ENCODE results near the gene LHFPL2. TPM values are rescaled to one million over a fixed set of nuclear protein-coding genes. Genes with fewer than 3 reads are reported as not detected.

The LHFPL2 gene
- total and polyA plus RNA-seq, 2 of the 4 experiments (the other 2 are of a cell fraction) = 6.5 to 11.3 TPM

GRCh38 chr5:78578015-78578414, 70.6 kb downstream of the LHFPL2 start:
- ChIA-PET CTCF (interaction anchor here (1.1 kb wide), 1 partner anchor 8 kb away, joined by 3 read pairs; no protein-coding TSS in a partner anchor), POLR2A (ENCODE audit: unreplicated experiment) (interaction anchor here (0.6 kb wide), 2 partner anchors 15 to 1863 kb away, joined by 3 to 8 read pairs; no protein-coding TSS in a partner anchor)
- no peak overlapping the region for H3K56ac ChIP-seq (ENCODE audit: extremely low read depth, insufficient read depth, low read length)
- no peak overlapping the region for H4K5ac ChIP-seq (ENCODE audit: low read depth, low read length)
- H3K36me3 ChIP-seq (ENCODE audit: control insufficient read depth, insufficient read depth, low read length) = peaks cover 1% of the 10 kb centered on the region; the same call in 1 of the 2 replicates
- no peak overlapping the region for H2BK20ac ChIP-seq (ENCODE audit: low read depth, low read length)
- no peak overlapping the region for H4K8ac ChIP-seq (ENCODE audit: low read depth in 2 of 2, low read length in 2 of 2)
- H3K23ac ChIP-seq (ENCODE audit: low read depth, low read length) = no peak overlapping the region
- no peak for ATAC-seq (ENCODE audit: low read depth)
- no peak overlapping the region for H3K9ac ChIP-seq (ENCODE audit: low read depth, low read length)
- H2BK15ac ChIP-seq (ENCODE audit: low read depth, low read length) = no peak overlapping the region
- H2AK9ac ChIP-seq (replicated peaks; ENCODE audit: low read depth, low read length, poor library complexity) = no peak overlapping the region
- H3K27me3 ChIP-seq (ENCODE audit: control insufficient read depth, insufficient read depth, low read length) = no peaks in the 10 kb centered on the region
- TF ChIP-seq NFE2L2 (IDR thresholded peaks at IDR 0.05; ENCODE audit: low read depth, low read length) (no peak), MAFK (IDR thresholded peaks at IDR 0.05; ENCODE audit: low read depth, low read length) (no peak), RFX5 (IDR thresholded peaks at IDR 0.05; ENCODE audit: low read depth, low read length) (no peak), BHLHE40 (IDR thresholded peaks at IDR 0.05; ENCODE audit: low read depth, low read length) (no peak), MXI1 (IDR thresholded peaks at IDR 0.05; ENCODE audit: borderline replicate concordance, low read depth, low read length) (no peak), RCOR1 (IDR thresholded peaks at IDR 0.05; ENCODE audit: insufficient replicate concordance, low read length) (no peak), POLR2A (IDR thresholded peaks at IDR 0.05; ENCODE audit: low read depth, low read length) (no peak), USF2 (IDR thresholded peaks at IDR 0.05; ENCODE audit: low read depth, low read length) (no peak), CTCF (conservative IDR thresholded peaks at IDR 0.05; ENCODE audit: low read depth, low read length) (no peak), ELK1 (IDR thresholded peaks at IDR 0.05; ENCODE audit: borderline replicate concordance, low read depth, low read length) (no peak), MAZ (IDR thresholded peaks at IDR 0.05; ENCODE audit: borderline replicate concordance, low read depth, low read length) (no peak), CHD1 (IDR thresholded peaks at IDR 0.05; ENCODE audit: low read depth, low read length) (no peak), RAD21 (IDR thresholded peaks at IDR 0.05; ENCODE audit: low read length) (no peak), FOS (IDR thresholded peaks at IDR 0.05; ENCODE audit: low read depth, low read length) (no peak), SMC3 (IDR thresholded peaks at IDR 0.05; ENCODE audit: low read depth, low read length) (no peak), CEBPB (IDR thresholded peaks at IDR 0.05; ENCODE audit: low read depth, low read length) (no peak)
- H3K4me1 ChIP-seq (ENCODE audit: control insufficient read depth, insufficient read depth, low read length) = peaks cover 11% of the 10 kb centered on the region
- intact Hi-C loops (cut with micrococcal nuclease) (no loop called here), in situ Hi-C loops (cut with MboI; ENCODE audit: low sequenced_read_pairs) (no loop called here), dilution Hi-C loops (cut with HindIII; ENCODE audit: low sequenced_read_pairs, unreplicated experiment) (no loop called here)
- no peak overlapping the region for H3K4me2 ChIP-seq (ENCODE audit: low read depth, low read length)
- H3K9me3 ChIP-seq (ENCODE audit: control insufficient read depth, insufficient read depth, low read length) = no peaks in the 10 kb centered on the region
- H3K18ac ChIP-seq (ENCODE audit: low read depth, low read length) = no peak overlapping the region
- H4K91ac ChIP-seq (ENCODE audit: insufficient read depth, low read depth, low read length) = no peak overlapping the region
- no peak overlapping the region for H3K4me3 ChIP-seq (ENCODE audit: insufficient read depth, low read depth, low read length)
- no peak overlapping the region for H3K14ac ChIP-seq (replicated peaks; ENCODE audit: low read depth, low read length)
- no peak overlapping the region for H2AFZ ChIP-seq (replicated peaks; ENCODE audit: low read length, poor library complexity)
- no peak overlapping the region for H2BK120ac ChIP-seq (ENCODE audit: low read depth, low read length)
- H2AK5ac ChIP-seq (ENCODE audit: low read depth, low read length) = no peak overlapping the region
- DNase-seq = no peak
- H4K20me1 ChIP-seq (ENCODE audit: insufficient read depth, low read length) = peaks cover 6% of the 10 kb centered on the region; the same call in 1 of the 2 replicates
- no peak overlapping the region for H3K27ac ChIP-seq (ENCODE audit: insufficient read depth, low read length)
- H3K79me1 ChIP-seq (ENCODE audit: low read depth in 1 of 2, low read length in 2 of 2) = peaks cover 21 to 29% of the 10 kb centered on the region in 2 experiments
- H2BK5ac ChIP-seq (ENCODE audit: low read depth, low read length, poor library complexity, severe bottlenecking) = no peak overlapping the region
- peaks cover 10% of the 10 kb centered on the region for H3K9me1 ChIP-seq (ENCODE audit: insufficient read depth, low read length)
- BruUV-seq (replicated peaks) = no TSS peak
- no peak overlapping the region for H3K4ac ChIP-seq (ENCODE audit: low read depth, low read length)

Data from IMR-90 (cell line).